GM18867 (cell line): ENCODE measurements around the gene PXYLP1.
"Not testable (repeated sequence)": the region's sequence is repeated elsewhere in the genome, so short reads cannot be mapped to it uniquely, and the experiment has no call there.

ENCODE experiments used
- ATAC-seq: cut with Tn5 transposase; IDR thresholded peaks from one replicate; pipeline ENCODE4 v1.9.1; 2021; ENCODE audit warnings: mild to moderate bottlenecking, moderate library complexity; ENCODE audit not compliant: unreplicated experiment

Gene PXYLP1

GRCh38 chr3:141289228-141289772 is 57.7 kb downstream of the PXYLP1 start:
- ATAC-seq = no peak

GRCh38 chr3:141291559-141292355 is 60.1 kb downstream of the PXYLP1 start:
- no peak for ATAC-seq

- no peak for ATAC-seq
These were observed 60.9 kb downstream of the PXYLP1 start for GRCh38 chr3:141292356-141293058.

- ATAC-seq = no peak
These were observed 62.7 kb downstream of the PXYLP1 start for GRCh38 chr3:141294301-141294700.

- ATAC-seq = no peak
These were observed 63.2 kb downstream of the PXYLP1 start for GRCh38 chr3:141294848-141295247.

GRCh38 chr3:141300426-141300825 is 68.8 kb downstream of the PXYLP1 start:
- not testable (repeated sequence) for ATAC-seq

- no peak for ATAC-seq
These were observed 70.9 kb downstream of the PXYLP1 start for GRCh38 chr3:141302364-141303141.

- peak; percentile 76 for ATAC-seq
These were observed 72.0 kb downstream of the PXYLP1 start for GRCh38 chr3:141303481-141304223.

GRCh38 chr3:141305436-141305835 is 73.8 kb downstream of the PXYLP1 start:
- no peak for ATAC-seq

- no peak for ATAC-seq
These were observed 74.7 kb downstream of the PXYLP1 start for GRCh38 chr3:141306276-141306675.

- ATAC-seq = no peak
These were observed 75.3 kb downstream of the PXYLP1 start for GRCh38 chr3:141306922-141307321.

- ATAC-seq = no peak
These were observed 75.9 kb downstream of the PXYLP1 start for GRCh38 chr3:141307351-141308059.

GRCh38 chr3:141308588-141309218 is 77.1 kb downstream of the PXYLP1 start:
- no peak for ATAC-seq

- no peak for ATAC-seq
These were observed 79.5 kb downstream of the PXYLP1 start for GRCh38 chr3:141311170-141311495.

GRCh38 chr3:141311496-141312353 is 80.1 kb downstream of the PXYLP1 start:
- peak; percentile 98 for ATAC-seq

GRCh38 chr3:141312354-141313092 is 80.9 kb downstream of the PXYLP1 start:
- ATAC-seq = no peak

GRCh38 chr3:141313093-141313683 is 81.6 kb downstream of the PXYLP1 start:
- no peak for ATAC-seq

- ATAC-seq = not testable (repeated sequence)
These were observed 82.8 kb downstream of the PXYLP1 start for GRCh38 chr3:141314415-141314814.
